Stimulated activated naive CD8-positive, alpha-beta T cell treated with anti-CD3 and anti-CD28 coated beads, Interleukin-15, Interleukin-2, amounts not matched to agents 100 U/mL and 50 U/mL, for 24 hours (primary cell): Measurements from ENCODE around the gene SPDYE3.
"Not testable (repeated sequence)": the region's sequence is repeated elsewhere in the genome, so short reads cannot be mapped to it uniquely, and the experiment has no call there.

Experiments
- ATAC-seq: fragments of 150-1000 bp; cut with Tn5 transposase; one replicate; pipeline ENCODE4 v1.10.0; 2021
- DNase-seq: peaks from one replicate; pipeline ENCODE4 v3.0.0; 2021

The SPDYE3 gene

DNA sequence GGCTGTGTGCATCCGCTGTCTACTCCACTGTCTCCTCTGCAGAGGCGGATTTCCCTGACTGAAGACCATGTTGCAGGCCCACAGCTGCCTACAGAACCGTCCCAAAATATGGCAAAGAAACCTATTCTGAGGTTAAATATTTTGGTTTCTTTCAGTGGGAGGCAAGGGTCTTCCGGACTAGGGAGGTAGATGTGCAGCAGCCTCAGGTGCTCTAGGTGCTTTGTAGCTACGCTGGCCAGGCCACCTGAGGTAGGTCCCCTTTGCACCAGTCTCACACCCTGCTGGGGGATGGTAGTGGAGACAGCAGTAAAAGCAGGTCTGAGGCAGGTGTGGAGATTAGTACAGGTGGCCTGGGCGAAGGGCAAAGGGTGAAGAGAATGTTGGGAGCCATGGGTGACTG, 42.3 kb downstream of the SPDYE3 start:
- ATAC-seq: no peak
- DNase-seq: no peak

DNA sequence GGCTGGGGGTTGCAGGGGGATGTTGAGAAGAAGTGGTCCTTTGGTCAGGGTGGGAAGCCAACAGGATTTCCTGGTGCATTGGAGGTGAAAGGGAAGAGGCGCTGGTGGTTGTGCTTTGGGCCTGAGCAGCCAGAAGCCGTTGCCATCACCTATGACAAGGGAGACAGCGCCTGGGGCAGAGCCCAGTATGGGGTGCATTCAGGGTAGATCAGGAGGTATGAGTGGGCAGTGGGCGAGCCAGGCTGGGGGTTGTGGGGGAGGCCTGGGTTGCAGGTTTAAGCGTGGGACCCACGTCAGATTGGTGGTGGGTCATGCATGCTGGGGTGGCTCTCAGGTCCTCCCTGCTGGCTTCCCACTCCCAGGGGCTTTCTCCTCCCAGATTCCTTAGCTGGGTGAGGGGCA, 44.2 kb downstream of the SPDYE3 start:
- DNase-seq (peak; percentile 9), ATAC-seq (no peak)

DNA sequence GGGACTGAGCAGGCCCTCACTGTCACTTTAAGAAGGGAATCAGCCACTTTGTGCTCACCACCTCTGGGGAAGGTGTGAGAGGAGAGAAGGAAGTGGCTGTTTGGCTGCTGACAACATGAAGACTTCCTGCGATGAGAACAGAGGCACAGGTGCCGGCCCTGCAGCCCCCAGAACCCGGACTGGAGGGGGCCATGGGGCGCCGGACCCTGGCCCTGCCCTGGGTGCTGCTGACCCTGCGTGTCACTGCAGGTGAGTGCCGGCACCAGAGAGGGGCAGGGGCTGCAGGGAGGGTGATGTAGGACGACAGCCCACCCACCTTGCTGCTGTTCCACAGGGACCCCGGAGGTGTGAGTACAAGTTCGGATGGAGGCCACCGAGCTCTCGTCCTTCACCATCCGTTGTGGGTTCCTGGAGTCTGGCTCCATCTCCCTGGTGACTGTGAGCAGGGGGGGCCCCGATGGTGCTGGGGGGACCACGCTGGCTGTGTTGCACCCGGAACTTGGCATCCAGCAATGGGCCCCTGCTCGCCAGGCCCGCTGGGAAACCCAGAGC, 44.8 kb downstream of the SPDYE3 start:
- peak; percentile 47 for ATAC-seq
- not testable (repeated sequence) for DNase-seq

DNA sequence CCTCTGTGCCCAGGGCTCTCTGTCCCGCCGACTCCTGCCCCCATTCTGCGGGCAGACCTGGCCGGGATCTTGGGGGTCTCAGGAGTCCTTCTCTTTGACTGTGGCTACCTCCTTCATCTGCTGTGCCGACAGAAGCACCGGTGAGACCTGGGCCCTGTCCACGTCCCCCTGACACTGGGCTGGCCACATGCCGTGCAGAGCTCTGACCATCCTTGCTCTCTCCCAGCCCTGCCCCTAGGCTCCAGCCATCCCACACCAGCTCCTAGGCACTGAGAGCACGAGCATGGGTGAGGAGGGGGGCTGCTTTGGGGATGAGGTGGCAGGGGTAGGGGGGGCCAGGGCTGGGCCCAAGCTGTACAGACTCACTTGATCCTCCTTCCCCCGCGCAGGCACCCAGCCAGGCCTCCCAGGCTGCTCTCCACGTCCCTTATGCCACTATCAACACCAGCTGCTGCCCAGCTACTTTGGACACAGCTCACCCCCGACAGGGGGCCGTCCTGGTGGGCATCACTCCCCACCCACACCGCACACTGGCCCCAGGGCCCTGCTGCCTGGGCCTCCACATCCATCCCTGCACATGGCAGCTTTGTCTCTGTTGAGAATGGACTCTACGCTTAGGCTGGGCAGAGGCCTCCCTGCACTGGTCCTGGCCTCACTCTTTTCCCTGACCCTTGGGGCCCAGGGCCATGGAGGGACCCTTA, 45.6 kb downstream of the SPDYE3 start:
- DNase-seq (peak; percentile 5), ATAC-seq (no peak)

DNA sequence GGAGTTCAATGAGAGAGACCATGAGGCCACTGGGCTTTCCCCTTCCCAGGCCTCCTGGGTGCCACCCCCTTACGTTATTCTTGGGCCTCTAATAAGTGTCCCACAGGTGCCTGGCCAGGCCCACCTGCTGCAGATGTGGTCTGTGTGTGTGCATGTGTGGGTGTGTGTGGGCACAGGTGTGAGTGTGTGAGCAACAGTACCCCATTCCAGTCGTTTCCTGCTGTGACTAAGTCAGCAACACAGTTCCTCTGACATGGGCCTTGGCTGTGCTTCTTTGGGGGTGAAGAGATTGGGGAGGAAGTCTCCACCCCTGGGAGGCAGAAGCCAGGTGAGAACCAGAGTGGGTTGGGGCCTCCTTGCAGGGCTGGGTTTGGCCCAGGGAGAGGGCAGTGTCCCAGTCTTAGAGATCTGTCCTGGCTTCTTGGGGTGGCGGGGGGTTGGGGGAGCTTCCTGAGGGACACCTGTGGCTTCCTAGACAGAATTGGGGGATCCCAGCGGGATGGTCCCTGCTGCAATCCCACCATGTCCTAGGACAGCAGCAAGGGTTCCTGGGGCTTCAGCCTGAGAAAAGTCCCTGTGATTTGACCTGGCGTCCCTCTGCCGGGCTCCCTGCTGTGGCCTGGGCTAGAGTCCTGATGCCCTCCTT, 46.3 kb downstream of the SPDYE3 start:
- ATAC-seq (peak; percentile 34), DNase-seq (peak; percentile 48)

DNA sequence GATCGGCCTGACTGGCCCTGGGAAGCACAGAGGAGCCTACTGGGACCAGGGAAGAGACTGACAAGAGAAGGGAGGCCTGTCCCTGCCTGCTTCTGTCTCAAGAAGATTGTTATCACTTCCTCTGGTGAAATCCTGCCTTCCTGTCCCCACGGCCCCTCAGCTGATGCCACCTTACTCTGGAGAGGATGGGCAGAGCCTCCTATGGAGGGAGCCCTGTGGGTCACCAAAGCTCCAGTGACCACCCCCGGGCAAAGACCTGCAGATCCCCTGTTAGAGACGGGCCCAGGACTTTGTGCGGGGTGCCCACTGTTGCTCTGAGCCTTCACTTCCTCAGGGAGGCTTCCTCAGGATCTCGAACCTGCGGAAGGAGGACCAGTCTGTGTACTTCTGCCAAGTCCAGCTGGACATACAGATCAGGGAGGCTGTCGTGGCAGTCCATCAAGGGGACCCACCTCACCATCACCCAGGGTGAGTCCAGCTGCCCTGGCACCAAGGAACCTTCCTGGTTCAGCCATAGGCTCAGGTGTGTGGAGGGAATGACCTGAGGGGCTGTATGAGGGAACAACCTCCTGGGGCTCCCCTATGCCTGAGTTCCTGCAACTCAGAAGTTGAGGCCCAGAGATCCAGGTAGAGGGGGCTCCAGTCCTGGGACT, 49.0 kb downstream of the SPDYE3 start:
- ATAC-seq (no peak), DNase-seq (no peak)

DNA sequence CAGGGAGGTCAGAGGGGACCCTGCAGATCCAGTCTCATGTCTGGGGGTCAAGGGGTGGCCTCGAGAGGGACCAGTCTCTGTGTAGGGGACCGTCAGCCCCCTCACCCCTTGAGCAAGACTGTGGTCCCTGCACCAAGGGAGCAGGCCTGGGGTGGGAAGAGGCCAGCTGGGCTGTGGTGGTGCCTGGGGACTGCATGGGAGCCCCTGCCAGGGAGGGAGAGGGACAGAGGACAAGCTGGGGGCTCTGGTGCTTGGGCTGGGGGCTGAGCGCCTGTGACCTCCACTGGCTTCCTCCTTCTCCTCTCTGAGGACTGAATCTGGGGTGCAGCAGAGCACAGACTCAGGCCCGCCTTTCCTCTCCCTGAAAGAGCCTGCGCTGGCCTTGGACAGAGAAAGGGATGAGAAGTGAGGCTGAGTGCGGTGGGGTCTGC, 49.6 kb downstream of the SPDYE3 start:
- DNase-seq: no peak
- no peak for ATAC-seq

DNA sequence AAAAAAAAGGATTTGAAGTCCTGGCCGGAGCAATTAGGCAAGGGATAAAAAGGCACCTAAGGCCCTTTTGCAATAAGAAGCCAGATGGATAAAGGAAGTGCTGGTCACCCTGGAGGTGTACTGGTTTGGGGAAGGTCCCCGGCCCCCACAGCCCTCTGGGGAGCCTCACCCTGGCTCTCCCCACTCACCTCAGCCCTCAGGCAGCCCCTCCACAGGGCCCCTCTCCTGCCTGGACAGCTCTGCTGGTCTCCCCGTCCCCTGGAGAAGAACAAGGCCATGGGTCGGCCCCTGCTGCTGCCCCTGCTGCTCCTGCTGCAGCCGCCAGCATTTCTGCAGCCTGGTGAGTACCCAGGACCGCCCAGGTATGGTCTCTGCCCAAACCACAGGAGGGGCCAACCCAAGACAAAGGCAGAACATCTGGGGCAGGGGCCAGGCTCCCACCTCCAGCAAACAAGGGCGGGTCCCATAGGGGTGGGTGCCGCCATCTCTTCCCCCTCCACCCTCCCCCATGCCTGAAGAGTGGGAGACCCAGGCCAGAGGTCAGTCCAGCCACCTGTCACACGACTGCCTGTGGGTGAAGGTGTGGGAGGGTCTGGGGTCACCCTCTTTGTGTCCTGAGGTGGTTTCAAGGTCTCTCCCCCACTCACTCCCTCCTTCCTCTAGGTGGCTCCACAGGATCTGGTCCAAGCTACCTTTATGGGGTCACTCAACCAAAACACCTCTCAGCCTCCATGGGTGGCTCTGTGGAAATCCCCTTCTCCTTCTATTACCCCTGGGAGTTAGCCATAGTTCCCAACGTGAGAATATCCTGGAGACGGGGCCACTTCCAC, 50.7 kb downstream of the SPDYE3 start, which contains the start of gene PILRB:
TSS of gene PILRB (plus strand) at position 91 of the 830 bp plus-strand sequence. CDS start at position 277, 186 bp downstream.
- ATAC-seq: no peak
- DNase-seq: no peak

DNA sequence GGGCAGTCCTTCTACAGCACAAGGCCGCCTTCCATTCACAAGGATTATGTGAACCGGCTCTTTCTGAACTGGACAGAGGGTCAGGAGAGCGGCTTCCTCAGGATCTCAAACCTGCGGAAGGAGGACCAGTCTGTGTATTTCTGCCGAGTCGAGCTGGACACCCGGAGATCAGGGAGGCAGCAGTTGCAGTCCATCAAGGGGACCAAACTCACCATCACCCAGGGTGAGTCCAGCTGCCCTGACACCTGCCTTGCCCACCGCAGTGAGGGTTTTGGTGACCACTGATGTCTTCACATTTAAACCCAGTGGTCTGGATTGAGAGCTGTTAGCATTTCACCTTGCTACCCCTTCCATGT, 51.3 kb downstream of the SPDYE3 start:
- DNase-seq (no peak), ATAC-seq (no peak)

DNA sequence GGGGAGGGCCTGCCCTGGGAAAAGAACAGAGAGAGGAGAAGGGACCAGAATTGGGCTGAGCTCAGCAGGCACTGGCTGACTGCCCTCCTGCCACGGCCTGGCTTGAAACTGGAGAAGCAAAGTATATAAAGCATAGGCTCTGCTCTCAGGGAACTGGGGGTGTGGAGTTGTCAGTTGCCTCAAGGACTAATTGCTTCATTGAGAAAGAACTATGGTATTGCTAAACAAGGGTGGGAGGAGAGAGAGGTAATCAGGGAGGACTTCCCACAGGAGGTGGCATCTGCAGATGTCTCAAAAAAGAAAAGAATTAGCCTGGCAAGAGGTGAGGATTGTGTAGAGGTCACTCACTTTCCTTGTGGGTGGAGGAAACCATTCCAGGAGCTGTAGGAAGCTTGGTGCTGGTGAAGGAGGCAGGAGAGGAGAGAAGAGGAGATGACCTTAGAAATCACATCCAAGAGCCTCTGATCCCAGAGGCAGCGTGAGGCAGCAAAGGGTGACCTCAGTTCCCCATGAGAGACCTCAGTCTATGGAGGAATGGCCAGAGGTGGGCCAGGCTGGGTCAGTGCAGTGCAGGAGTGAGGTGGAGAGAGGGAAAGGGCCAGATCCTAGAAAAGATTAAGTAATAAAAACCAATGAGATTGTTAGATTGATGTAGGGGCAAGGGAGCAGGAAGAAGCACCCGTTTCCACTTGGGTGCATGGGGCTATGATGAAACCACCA, 52.8 kb downstream of the SPDYE3 start:
- DNase-seq: no peak
- no peak for ATAC-seq

DNA sequence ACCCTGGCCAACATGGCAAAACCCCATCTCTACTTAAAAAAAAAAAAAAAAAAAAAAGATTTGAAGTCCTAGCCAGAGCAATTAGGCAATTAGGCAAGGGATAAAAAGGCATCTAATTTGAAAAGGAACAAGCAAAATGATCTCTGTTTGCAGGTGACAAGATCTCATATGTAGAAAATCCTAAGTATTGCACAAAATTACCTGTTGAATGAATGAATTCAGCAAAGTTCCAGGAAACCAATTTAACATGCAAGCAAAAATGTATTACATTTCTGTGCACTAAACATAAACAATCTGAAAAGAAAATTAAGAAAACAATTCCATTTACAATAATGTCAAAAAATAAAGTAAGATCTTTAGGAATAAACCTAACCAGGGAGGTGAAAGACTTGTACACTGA, 55.6 kb downstream of the SPDYE3 start:
- no peak for ATAC-seq
- no peak for DNase-seq

DNA sequence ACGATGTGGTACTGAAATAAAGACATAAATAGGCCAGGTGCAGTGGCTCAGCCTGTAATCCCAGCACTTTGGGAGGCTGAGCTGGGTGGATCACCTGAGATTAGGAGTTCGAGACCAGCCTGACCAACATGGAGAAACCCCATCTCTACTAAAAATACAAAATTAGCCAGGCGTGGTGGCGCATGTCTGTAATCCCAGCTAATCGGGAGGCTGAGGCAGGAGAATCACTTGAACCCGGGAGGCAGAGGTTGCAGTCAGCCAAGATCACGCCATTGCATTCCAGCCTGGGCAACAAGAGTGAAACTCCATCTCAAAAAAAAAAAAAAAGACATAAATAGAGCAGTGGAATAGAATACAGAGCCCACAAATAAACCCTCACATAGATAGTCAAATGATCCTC, 56.3 kb downstream of the SPDYE3 start:
- not testable (repeated sequence) for ATAC-seq, DNase-seq

DNA sequence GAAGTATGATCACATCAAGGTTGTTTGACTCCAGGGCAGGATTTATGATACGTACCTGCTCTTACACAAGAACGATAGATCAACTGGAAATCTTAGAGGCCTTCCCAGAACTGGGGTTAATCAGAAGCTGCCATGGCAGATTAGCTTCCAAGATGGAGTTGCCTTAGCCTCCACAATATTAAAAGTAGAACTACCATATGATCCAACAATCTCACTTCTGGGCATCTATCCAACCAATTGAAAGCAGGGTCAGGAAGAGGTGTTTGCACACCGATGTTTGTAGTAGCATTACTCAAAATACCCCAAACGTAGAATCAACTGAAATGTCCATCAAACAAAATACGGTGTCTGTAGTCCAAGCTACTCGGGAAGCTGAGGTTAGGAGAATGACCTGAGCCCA, 57.0 kb downstream of the SPDYE3 start:
- no peak for ATAC-seq
- no peak for DNase-seq

DNA sequence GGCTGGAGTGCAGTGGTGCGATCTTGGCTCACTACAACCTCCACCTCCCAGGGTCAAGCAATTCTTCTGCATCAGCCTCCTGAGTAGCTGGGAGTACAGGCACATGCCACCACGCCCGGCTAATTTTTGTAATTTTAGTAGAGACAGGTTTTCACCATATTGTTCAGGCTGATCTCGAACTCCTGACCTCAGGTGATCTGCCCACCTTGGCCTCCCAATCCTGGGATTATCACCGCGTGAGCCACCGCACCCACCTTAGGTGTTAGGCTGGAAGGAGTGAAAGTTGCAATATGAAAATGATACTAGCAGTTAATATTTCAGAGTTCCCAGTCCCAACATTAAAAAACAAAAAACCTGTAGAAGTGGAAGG, 58.5 kb downstream of the SPDYE3 start:
- ATAC-seq, DNase-seq: not testable (repeated sequence)

DNA sequence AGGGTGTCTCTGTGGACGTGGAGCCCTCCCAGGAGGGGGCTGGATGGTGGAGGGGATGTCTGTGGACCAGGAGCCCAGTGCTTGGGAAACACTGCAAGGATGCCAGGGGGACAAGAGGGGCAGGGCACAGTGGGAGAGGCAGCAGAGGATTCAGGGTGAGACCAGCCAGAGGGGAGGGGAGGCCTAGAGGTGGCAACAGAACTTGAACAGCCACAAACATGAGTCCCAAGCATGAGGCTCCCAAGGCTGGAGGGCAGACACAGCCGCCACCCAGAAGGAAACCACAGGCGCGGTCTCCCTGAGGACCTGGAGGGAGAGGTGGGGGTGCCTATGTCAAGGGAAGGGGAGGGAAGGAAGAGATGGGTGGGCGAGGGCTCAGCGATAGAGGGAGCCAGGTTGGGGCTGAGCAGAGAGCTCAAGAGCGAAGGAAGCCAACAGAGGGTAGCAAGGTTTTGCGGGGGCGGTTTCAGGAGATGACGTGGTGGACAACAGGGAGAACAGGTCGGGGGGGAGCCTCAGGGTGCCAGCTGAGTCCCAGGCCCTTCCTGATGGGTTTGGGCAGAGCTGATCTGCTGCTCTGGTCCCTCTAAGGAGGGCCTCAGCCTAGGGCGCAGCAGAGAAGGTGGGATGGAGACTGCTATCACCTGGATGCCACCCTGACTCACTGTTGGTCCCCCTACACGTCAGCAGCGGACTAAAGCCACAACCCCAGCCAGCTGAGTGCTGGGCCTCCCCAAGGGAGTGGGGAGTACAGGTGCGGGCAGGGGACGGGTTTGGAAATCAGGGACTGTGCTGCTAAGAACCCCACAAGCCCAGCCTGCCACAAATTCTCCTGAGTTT, 59.1 kb downstream of the SPDYE3 start:
- ATAC-seq (peak; percentile 25), DNase-seq (peak; percentile 55)

DNA sequence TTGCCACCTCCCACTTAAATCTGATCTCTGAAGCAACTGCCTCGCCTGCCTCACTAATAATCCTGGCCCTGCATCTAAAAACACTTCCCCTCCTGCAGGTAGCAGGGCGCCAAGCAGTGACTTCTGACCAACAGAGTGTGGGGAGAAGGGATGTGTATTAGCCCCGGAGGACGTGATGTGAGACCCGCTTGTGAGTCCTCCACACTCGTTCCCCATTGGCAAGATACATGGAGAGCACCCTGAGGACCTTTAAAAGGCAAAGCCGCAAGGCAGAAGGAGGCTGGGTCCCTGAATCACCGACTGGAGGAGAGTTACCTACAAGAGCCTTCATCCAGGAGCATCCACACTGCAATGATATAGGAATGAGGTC, 59.7 kb downstream of the SPDYE3 start:
- DNase-seq (no peak), ATAC-seq (no peak)

DNA sequence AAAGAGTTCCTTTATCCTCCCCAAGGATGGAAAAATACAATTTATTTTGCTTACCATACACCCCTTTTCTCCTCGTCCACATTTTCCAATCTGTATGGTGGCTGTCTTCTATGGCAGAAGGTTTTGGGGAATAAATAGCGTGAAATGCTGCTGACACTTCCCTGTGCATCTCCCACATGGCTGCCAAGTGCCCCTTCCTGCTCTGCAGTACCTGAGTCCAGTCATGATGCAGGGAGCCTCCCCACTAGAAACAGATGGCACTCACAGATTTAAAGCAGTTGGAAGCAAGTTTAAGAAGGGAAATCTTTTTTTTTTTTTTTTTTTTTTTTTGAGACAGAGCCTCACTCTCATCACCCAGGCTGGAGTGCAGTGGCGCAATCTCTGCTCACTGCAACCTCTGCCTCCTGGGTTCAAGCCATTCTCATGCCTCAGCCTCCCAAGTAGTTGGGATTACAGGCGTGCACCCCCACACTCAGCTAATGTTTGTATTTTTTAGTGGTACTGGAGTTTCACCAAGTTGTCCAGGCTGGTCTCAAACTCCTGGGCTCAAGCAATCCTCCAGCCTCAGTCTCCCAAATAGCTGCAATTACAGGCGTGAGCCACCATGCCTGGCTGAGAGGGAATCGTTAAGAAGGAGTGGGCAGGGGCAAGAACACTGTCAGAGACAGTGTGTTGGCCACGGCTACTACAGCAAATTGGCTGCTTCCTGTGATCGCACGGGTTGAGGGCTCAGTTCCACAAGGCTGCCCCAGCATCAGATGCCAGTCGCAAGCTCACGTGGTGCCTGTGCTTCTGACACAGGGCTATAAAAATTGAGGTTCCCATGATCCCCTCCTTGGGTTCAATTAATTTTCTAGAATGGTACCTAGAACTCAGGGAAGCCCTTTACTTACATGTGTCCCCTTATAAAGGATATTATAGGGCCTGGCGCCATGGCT, 60.4 kb downstream of the SPDYE3 start:
- no peak for ATAC-seq
- DNase-seq: no peak

DNA sequence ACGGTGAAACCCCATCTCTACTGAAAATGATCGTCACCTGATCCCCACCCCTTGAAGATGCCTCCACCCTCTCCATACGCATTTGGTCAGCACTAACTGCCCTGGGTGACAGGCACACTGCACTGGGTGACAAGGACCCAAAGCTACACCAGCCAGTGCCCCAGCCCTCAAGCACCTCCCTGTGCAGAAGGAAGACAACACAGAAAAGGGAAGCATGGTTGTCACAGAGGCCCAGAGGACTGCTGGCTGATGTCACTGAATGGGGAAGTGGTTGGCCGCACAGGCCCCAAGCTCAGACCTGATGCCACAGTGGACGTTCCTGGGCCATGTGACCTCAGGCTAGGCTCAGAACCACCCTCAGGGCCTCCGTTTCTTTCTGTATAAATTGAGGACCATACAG, 61.6 kb downstream of the SPDYE3 start:
- no peak for DNase-seq
- ATAC-seq: peak; percentile 12

DNA sequence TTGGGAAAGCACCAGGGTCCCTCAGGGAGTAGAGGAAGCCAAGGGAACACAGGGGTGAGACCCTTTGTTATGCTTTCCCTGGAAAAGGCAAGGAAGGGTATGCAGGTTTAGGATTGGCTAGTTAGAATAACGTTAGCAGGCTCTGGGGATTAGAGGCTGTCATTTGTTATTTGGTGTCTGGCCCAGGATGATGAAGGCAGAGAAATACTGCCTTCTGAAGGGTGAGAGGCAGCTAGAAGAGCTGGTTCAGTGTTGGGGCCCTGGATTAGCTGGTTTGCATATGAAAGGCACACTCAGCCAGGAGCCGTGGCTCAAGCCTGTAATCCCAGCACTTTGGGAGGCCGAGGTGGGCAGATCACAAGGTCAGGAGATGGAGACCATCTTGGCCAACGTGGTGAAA, 62.8 kb downstream of the SPDYE3 start:
- no peak for DNase-seq
- ATAC-seq: no peak

DNA sequence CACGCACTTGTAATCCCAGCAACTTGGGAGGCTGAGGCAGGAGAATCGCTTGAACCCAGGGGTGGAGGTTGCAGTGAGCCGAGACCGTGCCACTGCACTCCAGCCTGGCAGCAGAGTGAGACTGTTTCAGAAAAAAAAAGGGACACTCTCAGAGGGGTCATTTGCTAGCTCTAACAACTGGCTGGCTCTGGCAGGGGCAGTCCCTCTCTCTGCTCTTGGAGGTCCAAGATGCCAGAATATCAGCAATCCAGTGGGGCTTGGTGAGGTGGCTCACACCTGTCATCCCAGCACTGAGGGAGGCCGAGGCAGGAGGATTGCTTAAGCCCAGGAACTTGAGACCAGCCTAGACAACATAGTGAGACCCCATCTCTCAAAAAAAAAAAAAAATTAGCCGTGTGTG, 63.2 kb downstream of the SPDYE3 start:
- no peak for DNase-seq
- no peak for ATAC-seq
